HG03439 (cell line): Measurements from ENCODE around the gene IP6K1.
"Not testable (repeated sequence)": the region's sequence is repeated elsewhere in the genome, so short reads cannot be mapped to it uniquely, and the experiment has no call there.

Experiments
- ATAC-seq: cut with Tn5 transposase; IDR thresholded peaks from one replicate; pipeline ENCODE4 v1.9.1; 2021; ENCODE audit warnings: mild to moderate bottlenecking, moderate library complexity; ENCODE audit not compliant: unreplicated experiment

Gene IP6K1

DNA sequence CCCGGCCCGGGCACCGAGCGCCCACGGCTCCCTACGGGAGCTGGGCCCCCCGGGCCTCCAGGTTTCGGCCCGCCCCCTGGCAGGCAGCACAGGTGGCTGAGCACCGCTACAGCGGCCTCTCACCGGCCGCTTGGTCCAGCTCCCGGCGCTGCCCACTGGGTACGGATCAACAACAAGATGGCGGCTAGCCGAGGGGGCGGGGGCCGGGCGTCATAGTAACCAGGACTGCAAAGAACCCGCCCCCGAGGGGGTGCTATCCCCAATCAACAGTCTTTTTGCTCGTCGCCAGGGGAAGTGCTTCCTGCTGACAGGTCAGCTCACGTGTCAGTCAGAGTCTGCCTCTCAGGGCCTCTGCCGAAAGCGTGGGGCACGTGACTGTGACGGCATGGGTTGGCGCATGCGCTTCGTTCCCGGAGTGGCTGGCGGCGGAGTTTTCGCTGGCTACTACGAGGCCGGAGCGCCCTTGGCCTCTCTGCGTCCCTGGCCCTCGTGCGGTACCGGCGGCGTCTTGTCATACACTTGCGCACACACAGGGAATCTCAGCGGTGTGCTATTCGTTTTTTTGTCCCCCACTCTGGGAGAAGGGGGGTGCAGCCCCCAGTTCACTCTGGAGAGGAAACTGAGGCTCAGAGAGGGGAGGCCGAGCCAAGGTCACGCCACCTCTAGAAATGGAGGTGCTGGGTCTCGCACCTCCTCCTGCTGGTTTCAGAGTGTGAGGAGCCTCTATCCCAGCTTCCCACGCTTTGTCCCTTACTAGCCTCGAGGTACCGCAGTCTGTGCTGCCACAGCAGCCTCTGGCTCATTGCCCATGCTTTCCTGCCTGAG lies at the start of gene IP6K1:
Gene IP6K1, minus strand, starts transcription at position 186 of the 825 bp plus-strand sequence. CDS start 38,502 bp downstream, outside the sequence.
- ATAC-seq = peak; percentile 96

DNA sequence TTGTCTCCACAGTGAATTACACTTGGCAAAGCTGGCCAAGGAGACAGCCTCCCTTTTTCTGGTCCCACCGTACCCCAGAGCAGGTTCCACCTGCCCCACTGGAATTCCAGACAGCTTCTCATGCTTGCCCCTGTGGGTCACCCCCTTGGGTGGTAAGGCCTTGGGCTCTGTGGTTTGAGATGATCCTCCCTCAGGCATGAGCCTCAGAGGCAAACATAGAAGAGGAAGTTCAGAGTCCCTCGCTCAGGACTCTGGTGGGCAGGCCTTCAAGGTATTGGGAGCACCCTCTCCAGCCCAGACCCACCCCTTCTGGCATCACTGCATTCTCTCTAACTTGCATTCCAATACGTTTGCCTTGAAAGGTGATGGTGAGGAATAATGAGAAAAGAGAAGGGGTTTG lies 45.0 kb upstream of the IP6K1 start:
- no peak for ATAC-seq

DNA sequence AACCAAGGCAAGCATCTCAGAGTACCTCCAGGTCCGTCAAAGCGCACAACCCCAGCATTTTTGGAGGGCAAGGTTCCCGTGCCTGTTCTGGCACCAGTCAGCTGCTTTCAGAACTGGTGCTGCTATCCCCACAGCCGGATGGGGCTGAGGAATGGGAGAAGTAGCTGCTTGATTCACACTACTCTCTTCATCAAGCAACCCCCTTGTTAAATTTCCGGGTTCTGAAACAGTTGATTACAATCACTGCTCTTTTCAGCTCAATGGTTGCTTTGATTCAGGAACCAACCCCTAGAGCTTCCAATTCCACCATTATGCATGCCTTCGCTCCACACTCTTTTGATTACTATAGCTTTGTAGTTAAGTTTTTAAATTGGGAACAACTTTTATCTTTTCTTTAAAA lies 39.7 kb upstream of the IP6K1 start:
- ATAC-seq = no peak

DNA sequence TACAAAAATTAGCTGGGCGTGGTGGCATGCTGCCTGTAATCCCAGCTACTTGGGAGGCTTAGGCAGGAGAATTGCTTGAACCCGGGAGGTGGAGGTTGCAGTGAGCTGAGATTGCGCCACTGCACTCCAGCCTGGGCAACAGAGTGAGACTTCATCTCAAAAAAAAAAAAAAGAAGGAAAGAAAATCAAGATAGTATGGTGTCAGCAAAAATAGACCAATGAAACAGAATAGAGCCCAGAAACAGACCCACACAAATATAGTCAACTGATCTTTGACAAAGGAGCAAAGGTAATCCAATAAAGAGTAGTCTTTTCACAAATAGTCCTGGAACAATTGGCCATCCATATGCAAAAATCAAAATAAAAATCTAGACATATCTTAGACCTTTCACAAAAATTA lies 36.8 kb upstream of the IP6K1 start:
- ATAC-seq = not testable (repeated sequence)

DNA sequence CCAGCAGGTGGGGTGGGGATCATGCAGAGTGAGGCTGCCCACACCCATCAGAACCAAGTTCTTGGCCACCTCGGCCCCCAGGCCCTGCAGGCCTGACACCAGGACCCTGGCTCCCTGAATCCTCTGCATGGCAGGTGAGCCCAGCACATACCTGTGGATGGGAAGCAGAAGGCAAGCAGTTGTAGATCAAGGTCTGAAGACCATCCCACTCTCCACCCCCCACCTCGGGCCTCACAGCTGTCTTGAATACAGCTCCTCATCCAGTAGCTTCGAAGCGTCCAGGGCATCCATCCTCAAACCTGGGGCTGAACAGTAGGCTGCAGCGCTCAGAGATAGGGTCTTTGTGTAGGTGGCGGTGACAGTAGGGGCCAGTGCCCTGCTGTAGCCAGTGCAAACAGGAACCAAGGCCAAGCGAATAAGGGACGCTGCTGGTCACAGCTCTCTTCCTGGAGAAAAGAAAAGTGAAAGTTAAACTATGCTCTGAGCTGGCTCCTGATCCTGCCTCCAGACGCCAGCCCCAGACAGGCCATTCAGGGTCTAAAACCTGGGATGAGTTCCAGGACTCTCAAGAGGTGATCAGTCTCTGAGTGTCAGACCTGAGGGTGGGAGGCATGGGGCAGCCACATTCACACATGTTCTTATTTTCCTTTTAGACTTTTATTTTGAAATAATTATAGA lies 27.3 kb upstream of the IP6K1 start, which contains the start of gene UBA7:
Gene UBA7, minus strand, starts transcription at position 457 of the 678 bp plus-strand sequence. Its CDS starts 166 bp downstream, at position 291.
- peak; percentile 69 for ATAC-seq

DNA sequence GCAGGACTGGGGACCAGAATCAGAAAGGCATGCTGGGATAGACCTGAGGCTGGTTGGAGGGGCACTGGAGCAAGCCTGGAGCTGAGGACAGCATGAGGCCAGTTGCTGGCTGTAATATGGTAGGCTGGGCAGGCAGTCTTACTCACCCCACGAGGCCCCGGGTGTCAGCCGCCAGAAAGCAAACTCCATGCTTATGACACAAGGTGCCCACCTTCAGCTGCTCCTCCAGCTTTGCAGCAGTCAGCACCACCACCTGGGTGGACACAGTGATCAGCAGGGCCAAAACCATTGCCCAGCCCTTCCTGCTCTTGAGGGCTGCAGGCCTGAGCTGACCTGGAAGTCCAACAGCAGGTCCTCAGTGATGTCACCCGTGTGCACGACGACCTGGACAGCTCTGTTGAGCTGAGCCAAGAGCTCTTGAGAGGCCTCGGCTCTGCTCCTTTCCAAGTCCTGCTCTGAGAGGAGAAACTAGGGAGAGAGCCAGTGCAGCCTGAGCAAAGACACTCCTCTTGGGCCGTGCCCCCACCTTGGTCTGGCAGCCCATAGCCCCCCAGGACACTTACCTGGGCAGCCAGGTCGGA lies 26.7 kb upstream of the IP6K1 start:
- ATAC-seq = no peak

DNA sequence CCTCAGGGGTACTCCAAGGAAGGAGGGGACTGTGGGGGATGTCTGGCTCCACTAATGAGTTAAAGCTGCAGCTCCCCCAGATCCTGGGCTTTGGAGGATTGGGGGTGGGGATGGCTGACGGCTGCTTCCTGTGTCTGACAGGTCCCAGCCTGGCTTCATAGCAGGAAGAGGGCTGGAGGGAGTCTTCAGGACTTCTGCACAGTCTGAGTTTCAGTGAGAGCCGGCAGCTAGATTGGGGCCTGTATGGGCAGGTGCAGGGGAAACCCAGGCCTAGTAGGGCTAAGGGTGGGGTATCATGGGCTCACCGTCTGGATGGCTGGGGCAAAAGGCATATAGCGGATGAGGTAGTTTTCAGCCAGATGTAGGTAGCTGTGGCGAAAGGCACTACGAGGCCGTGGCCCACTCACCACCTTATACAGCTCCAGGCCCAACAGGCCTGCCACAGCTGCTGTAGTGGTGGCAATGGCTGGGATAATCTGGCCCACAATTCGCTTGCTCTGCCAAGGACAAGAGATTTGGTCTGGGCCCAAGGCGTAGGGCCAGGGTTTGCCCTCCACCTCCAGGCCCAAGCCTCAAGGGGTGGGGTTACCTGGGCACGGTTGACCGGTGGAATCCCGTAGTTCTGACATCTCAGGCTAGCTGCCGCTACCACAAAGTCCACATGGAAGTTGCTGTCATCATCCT lies 21.2 kb upstream of the IP6K1 start:
- ATAC-seq = no peak

DNA sequence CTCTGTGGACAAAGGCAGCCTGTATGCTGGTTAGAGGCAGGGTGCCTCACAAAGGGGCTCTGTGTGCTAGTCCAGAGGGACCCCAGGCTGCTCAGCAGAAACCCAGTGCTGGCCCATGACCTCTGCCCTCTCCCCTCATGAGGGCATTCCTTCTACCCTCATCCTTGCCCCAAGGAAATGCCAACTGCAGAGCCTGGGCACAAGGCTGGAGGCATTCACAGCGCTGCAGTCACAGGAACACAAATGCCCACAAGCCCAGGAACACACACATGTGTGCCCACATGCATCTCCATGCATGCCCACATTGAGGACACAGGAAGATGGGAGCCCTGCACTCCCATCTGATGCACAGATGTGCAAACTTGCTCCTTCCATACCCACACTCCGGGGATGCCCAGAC lies 20.5 kb upstream of the IP6K1 start:
- ATAC-seq = no peak

DNA sequence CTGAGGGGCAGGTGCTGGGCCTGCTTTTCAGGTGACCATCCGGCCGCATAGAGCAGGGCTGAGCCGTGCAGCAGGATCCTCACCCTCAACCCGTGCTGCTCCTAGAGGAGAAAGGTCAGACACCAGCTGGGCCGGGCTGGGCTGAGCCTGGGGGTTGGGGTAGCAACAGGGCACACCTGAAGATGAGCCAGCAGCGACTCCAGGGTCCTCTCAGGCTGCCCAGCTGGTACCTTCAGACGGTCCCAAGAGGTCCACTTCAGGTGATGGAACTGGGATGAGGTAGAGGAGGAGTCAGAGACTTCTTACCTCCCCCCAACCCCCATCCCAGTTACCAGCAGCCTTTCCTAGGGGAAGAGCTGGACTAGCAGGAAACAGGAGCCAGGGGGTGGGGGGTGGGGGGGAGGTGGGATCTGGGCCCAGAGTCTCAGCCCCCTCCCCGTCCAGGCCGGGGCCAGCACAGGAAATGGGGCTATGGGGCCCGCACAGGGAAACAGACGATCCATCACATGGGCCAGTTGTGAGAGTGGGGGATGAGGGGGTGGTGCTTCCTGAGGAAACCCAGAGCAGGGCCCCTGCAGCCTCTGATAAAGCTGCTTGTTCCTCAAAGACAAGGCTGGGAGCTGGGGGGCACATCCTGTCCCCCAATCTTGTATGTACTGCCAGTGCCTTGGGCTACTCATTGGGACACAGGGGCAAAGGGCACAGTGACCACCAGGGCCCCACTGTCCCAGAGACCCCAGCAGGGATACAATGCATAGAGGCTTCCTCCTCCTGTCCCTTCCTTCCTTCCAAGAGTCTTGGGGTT lies 19.8 kb upstream of the IP6K1 start:
- ATAC-seq = no peak

DNA sequence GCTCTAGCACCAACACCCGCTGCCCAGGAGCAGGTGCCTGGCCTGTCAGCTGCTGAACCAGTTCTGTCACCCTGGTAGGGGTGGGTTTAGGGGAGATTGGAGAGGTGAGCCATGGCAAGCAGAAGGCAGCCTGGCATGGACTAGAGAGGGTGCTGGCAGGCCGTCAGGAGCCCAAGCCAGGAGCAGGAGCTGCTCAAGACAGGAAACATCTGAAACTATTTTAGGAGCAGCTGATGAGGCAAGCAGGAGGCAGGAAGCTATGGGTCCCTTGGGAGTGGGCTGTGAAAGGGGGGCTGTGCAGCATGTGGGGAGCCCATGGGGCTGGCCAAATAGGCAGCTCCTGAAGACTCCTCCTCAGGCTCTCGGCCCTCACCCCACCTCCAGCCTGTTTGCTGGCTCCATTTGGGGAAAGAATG lies 19.0 kb upstream of the IP6K1 start:
- no peak for ATAC-seq

DNA sequence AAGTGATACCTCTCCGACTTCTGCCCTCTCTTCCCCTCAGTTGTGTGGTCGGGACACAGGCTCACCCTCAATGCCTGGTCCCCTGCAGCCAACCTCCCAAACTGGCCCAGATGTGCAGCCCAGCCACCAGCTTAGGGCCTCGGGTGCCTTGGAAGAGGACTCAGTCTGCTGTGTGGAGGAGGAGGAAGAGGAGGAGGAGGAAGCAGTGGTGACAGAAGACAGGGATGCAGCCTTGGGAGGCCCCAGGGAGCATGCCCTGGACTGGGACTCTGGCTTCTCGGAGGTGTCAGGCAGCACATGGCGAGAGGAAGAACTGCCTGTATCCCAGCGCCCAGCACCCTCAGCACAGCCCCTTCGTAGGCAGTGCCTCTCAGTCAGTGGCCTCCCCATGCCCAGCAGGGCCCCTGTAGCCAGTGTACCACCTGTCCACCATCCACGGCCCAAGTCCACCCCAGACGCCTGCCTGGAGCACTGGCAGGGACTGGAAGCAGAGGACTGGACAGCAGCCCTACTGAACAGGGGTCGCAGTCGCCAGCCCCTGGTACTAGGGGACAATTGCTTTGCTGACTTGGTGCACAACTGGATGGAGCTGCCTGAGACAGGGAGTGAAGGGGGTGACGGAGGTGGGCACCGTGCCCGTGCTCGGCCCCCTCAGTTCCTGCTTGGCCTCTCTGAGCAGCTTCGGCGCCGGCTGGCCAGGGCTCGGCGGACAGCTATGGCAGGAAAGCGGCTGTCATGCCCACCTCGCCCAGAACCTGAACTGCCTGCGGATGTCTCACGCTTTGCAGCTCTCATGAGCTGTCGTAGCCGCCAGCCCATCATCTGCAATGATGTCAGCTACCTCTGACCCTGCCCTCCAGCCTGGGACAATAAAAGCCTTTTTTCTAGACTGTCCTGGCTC lies 18.0 kb upstream of the IP6K1 start:
- ATAC-seq = no peak

DNA sequence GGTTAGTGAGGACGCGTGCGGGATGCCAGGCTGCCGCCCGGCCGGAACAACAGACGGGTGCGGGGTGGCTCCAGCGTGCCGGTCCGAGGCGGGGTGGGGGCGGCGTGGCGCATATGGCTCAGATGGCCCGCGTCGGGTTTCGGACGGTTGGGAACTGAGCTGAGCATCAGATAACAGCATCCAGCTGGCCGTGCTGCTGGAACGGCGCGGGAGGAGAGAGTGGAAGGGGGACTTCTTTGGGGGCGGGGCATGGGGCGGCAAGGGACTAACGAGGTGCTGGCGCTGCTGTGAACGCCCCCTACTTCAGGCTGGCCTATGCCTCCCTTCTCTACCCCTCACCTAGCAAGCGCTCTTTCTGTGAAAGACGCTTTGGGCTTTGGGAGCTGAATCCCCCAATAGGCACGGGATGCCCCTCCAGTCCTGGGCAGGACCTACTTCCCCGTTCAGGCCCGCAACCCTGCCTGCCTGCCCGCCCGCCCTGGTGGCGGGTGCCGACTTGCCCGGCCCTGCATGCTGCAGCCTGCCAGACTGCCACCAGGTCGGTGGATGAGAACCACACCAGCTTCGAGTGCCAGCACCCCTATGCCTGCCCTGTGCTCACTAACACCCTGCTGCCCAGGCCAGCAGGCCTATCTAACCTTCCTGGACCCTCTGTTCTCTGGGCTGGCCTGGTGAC lies 17.3 kb upstream of the IP6K1 start:
- no peak for ATAC-seq

DNA sequence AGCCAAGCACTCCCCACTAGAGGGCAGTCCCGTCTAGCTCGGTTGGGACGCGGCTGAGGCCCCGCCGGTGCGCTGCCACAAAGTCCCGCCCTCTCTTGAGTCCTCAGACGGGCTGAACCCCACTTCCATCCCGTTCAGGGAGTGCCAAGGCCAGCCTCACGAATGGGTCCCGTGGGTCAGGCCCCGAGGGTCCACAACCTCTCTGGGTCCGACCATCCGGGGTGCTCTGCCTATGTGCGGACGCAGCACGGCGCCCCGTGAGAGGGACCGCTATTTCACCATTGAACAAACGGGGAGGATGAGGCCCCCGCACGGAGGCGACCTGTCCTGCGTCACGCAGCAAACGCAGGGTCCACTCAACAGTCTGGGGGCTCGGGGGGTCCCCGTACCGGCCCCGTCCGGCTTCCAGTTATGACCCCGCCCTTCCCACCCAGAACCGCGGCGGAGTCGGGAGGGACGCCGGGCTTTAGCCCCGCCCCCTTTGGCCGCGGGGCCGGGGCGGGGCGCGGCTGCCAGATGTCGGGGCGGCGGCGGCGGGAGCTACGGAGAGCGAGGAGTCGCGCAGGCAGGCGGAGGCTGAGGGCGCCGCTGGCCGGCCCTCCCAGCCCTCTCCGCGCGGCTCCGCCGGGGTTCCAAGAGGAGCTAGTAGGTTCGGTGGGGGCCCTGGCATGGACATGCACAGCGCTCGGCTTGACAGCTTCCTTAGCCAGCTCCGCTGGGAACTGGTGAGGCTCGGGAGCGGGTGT lies 16.6 kb upstream of the IP6K1 start, which contains the start of gene INKA1:
Gene INKA1, plus strand, starts transcription at position 543 of the 746 bp plus-strand sequence. Its CDS starts 132 bp downstream, at position 675.
- peak; percentile 69 for ATAC-seq

DNA sequence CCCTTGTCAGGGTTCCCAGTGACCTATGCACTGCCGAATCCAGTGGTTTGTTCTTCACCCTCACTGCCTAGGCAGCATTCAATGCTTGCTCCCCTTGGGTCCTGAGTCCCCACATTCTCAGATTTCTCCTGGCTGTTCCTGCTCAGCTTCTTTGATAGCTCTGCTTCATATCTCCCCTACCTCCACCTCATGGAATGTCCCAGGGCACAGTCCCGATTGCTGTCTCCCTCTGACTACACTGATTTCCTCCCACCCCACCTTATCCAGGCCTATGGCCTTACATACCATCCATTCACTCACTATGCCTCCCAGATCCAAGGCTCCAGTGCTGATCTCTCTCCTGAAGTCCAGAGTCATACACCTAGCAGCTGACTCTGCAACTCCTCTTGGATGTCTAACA lies 14.8 kb upstream of the IP6K1 start:
- no peak for ATAC-seq

DNA sequence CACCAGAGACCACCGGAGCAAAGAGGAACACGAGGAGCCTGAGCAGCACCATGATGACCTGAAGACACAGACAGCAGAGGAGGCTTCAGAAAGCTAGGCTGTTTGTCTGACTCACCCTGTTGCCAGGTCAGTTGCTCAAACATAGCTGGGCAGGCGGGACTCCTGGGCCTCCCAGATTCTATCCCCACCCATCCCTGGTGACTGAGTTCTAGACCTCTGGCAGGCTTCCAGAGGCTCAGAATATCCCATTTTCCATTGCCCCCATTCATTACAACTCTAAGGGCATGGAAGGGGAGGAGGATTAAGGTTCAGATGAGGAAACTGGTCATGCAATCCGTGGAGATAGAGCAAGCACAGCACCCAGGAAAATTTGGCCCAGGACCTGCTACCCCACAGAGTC lies 13.4 kb upstream of the IP6K1 start, which contains the start of gene CDHR4:
Gene CDHR4, minus strand, starts transcription at position 113 of the 400 bp plus-strand sequence. Its CDS starts 61 bp downstream, at position 52.
- no peak for ATAC-seq

DNA sequence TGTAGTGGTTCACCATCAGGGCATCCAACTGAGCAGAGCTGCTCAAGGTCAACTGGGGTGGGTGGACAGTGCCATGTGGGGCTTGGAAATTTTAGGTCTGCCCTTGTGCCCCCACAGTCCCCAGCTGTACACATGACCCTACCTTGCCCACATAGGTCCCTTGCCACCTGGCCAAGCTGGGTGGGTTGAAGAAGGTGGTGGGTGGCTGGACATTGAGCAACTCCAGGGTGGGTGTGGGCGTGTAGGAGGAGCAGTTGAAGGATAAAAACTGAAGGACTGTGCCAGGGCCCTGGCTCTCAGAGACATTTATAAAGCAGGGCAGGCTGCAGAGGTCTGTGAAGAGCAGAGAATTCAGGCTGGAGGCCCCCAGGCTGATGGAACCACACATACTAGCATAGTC lies 12.8 kb upstream of the IP6K1 start:
- no peak for ATAC-seq

DNA sequence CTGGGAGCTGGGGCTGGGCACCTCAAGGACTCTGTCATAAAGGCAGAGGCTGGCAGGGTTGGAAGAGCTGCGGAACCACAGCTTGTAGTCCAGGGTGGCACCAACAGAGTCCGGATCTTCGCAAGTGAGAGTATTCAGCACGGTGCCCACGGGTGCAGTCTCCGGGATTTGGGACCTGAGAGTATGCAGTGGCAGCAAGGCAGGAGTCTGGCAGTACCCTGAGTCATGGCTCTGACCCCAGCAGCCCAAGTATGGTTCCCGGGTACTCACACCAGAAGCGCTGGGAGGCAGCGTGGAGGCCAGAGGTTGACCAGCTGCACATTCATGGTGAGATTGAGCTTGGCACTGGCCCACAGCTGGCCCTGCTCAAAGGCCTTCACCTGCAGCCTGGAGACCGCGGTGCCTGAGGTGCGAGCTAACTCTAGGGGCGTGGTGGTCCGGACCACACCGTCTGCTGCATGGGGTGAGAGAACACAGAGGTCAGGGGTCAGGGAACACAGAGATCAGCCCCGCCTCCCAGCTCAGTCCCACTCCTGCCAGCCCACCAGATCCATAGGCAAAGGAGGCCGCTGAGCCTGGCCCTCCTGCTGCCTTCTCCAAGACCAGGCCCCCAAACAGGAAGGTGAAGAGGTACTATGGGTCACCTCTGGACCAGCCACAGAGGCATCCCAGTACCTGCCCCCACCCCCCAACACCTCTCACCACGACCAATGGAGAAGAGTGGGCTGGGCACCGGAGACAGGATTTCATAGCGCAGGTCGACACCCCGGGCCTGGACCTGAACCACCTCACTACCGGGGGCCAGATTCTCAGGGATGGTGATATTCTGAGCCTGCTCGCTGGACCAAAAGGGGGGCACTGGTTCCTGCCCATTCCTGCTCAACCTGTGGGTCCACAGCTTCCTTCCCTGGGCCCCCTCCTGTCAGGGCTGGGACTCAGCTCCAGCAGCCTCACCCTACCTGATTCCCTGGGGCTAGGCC lies 8.9 kb upstream of the IP6K1 start:
- ATAC-seq = no peak
